LHCN-M2 (cell line): ENCODE measurements around the gene TNS3. TPM values are rescaled to one million over a fixed set of nuclear protein-coding genes. Genes with fewer than 3 reads are reported as not detected.
A peak's percentile ranks its signal among the peaks of the same experiment; 100 is the strongest.

Source experiments
- DNase-seq: peaks from one replicate; pipeline ENCODE4 v3.0.0-alpha.2; 2012; ENCODE audit warnings: low read depth
- total RNA-seq: library from RNA; depleted of rRNA; stranded (reverse); fragments of >200 nt; gene quantifications from 2 replicates; pipeline ENCODE4 v1.2.3, GENCODE V29; 2014

The TNS3 gene
- total RNA-seq, 1 experiment from 2014 or later, result 556 TPM

- peak; percentile 44 for DNase-seq
Observed at GRCh38 chr7:47488201-47488968, 93.5 kb downstream of the TNS3 start.

- peak; percentile 57 for DNase-seq
Observed at GRCh38 chr7:47485640-47486435, 96.1 kb downstream of the TNS3 start.

GRCh38 chr7:47484923-47485639, 96.8 kb downstream of the TNS3 start:
- DNase-seq, result no peak

- DNase-seq, result no peak
Observed at GRCh38 chr7:47484457-47484856, 97.5 kb downstream of the TNS3 start.

GRCh38 chr7:47483604-47484273, 98.2 kb downstream of the TNS3 start:
- DNase-seq, result peak; percentile 48

GRCh38 chr7:47482013-47482875, 99.7 kb downstream of the TNS3 start:
- DNase-seq, result peak; percentile 98

GRCh38 chr7:47481541-47482012, 100.3 kb downstream of the TNS3 start:
- DNase-seq, result no peak

- no peak for DNase-seq
Observed at GRCh38 chr7:47480576-47481538, 101.1 kb downstream of the TNS3 start.

- DNase-seq, result no peak
Observed at GRCh38 chr7:47479821-47480575, 101.9 kb downstream of the TNS3 start.

GRCh38 chr7:47478926-47479711, 102.8 kb downstream of the TNS3 start:
- DNase-seq, result no peak

GRCh38 chr7:47478017-47478344, 103.9 kb downstream of the TNS3 start:
- DNase-seq, result peak; percentile 62

- no peak for DNase-seq
Observed at GRCh38 chr7:47477191-47478016, 104.5 kb downstream of the TNS3 start.

- DNase-seq, result no peak
Observed at GRCh38 chr7:47475880-47476227, 106.1 kb downstream of the TNS3 start.

GRCh38 chr7:47474937-47475879, 106.7 kb downstream of the TNS3 start:
- peak; percentile 99 for DNase-seq

GRCh38 chr7:47474211-47474936, 107.5 kb downstream of the TNS3 start:
- DNase-seq, result peak; percentile 46
